Endodermal cell (in vitro differentiated cells): ENCODE measurements around the gene C2. TPM values are rescaled to one million over a fixed set of nuclear protein-coding genes. Genes with fewer than 3 reads are reported as not detected.

Experiments
- DNase-seq: peaks from one replicate; pipeline ENCODE4 v3.0.0-alpha.2; 2017
- H3K27ac ChIP-seq: 2 replicates; pipeline ENCODE4 v1.5.1; 2013; ENCODE audit warnings: mild to moderate bottlenecking, low read depth, low read length, moderate library complexity
- H3K27me3 ChIP-seq: 2 replicates; pipeline ENCODE4 v1.6.1; 2013; ENCODE audit warnings: mild to moderate bottlenecking, low read length, moderate library complexity; ENCODE audit not compliant: insufficient read depth, control insufficient read depth, poor library complexity, severe bottlenecking
- H3K36me3 ChIP-seq: 2 replicates; pipeline ENCODE4 v1.7.0; 2013; ENCODE audit warnings: mild to moderate bottlenecking, low read length, moderate library complexity; ENCODE audit not compliant: control insufficient read depth, insufficient read depth
- H3K4me1 ChIP-seq: one replicate; pipeline ENCODE4 v1.7.0; 2013; ENCODE audit warnings: low read length; ENCODE audit not compliant: control insufficient read depth, insufficient read depth
- H3K4me3 ChIP-seq: 2 replicates; pipeline ENCODE4 v1.5.1; 2013; ENCODE audit warnings: mild to moderate bottlenecking, low read length, moderate library complexity
- H3K9ac ChIP-seq: 2 replicates; pipeline ENCODE4 v1.6.1; 2013; ENCODE audit warnings: mild to moderate bottlenecking, low read length, moderate library complexity; ENCODE audit not compliant: poor library complexity, severe bottlenecking; ENCODE audit errors: extremely low read depth
- H3K9me3 ChIP-seq: 2 replicates; pipeline ENCODE4 v1.6.1; 2013; ENCODE audit warnings: mild to moderate bottlenecking, low read length, moderate library complexity; ENCODE audit not compliant: control insufficient read depth
- H3K27ac Mint-ChIP-seq: 2 replicates; pipeline ENCODE4 v1.8.0; 2020; ENCODE audit warnings: mixed read lengths
- H3K27me3 Mint-ChIP-seq: 2 replicates; pipeline ENCODE4 v1.8.0; 2021; ENCODE audit warnings: mild to moderate bottlenecking, mixed read lengths; ENCODE audit not compliant: insufficient read depth
- H3K36me3 Mint-ChIP-seq: 2 replicates; pipeline ENCODE4 v1.8.0; 2020; ENCODE audit warnings: low read depth, mixed read lengths
- H3K4me1 Mint-ChIP-seq: 2 replicates; pipeline ENCODE4 v1.8.0; 2020; ENCODE audit warnings: mixed read lengths
- H3K4me3 Mint-ChIP-seq: 2 replicates; pipeline ENCODE4 v1.8.0; 2020; ENCODE audit warnings: mild to moderate bottlenecking, moderate library complexity, mixed read lengths
- H3K9me3 Mint-ChIP-seq: 2 replicates; pipeline ENCODE4 v1.8.0; 2020; ENCODE audit warnings: mild to moderate bottlenecking, mixed read lengths
- WGBS, 2 experiments: methylation state at CpG; one replicate each; pipeline versions ENCODE4 v1.1.5 to v1.1.7; 2013; ENCODE audit warnings: missing lambda C conversion rate in 2 of 2, mixed read lengths in 1 of 2; ENCODE audit not compliant: insufficient coverage in 1 of 2, insufficient read length in 1 of 2; 5-methylcytosine and 5-hydroxymethylcytosine counted together
- total RNA-seq, 2 donors: library from RNA; stranded (reverse); fragmentation: NEBNext Ultra II Directional in 1 of 2; extraction: Animal tissue kit (Norgen Biotek cat#: 25700) in 1 of 2; gene quantifications; 2 replicates in 1 of 2; 3 replicates in 1 of 2; pipeline ENCODE4 v1.2.1, GENCODE V29; 2021
- TF ChIP-seq, protein P1 (sequence below): fragments of 200-600 bp; sonication (generic); conservative IDR thresholded peaks from 2 replicates; pipeline ENCODE4 v1.5.0; 2021; ENCODE audit warnings: antibody characterized with exemption, mild to moderate bottlenecking

Gene C2
- total RNA-seq, 2 donors from 2014 or later: 0.29 to 1.0 TPM

DNA sequence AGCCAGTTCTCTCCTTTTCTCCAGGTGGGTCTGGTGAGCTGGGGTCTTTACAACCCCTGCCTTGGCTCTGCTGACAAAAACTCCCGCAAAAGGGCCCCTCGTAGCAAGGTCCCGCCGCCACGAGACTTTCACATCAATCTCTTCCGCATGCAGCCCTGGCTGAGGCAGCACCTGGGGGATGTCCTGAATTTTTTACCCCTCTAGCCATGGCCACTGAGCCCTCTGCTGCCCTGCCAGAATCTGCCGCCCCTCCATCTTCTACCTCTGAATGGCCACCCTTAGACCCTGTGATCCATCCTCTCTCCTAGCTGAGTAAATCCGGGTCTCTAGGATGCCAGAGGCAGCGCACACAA lies 17.6 kb downstream of the C2 start:
- WGBS, 2 experiments: 90 to 91% methylated on average over 4 to 9 of the region's 9 CpGs
- no peaks in the 10 kb centered on the region for H3K36me3 ChIP-seq
- no peak overlapping the region for H3K27ac Mint-ChIP-seq
- no peaks in the 10 kb centered on the region for H3K36me3 Mint-ChIP-seq
- H3K27me3 ChIP-seq: peaks cover 42% of the 10 kb centered on the region
- H3K4me3 Mint-ChIP-seq: no peak overlapping the region
- H3K9me3 ChIP-seq: no peaks in the 10 kb centered on the region
- DNase-seq: no peak
- TF ChIP-seq, protein P1, sequence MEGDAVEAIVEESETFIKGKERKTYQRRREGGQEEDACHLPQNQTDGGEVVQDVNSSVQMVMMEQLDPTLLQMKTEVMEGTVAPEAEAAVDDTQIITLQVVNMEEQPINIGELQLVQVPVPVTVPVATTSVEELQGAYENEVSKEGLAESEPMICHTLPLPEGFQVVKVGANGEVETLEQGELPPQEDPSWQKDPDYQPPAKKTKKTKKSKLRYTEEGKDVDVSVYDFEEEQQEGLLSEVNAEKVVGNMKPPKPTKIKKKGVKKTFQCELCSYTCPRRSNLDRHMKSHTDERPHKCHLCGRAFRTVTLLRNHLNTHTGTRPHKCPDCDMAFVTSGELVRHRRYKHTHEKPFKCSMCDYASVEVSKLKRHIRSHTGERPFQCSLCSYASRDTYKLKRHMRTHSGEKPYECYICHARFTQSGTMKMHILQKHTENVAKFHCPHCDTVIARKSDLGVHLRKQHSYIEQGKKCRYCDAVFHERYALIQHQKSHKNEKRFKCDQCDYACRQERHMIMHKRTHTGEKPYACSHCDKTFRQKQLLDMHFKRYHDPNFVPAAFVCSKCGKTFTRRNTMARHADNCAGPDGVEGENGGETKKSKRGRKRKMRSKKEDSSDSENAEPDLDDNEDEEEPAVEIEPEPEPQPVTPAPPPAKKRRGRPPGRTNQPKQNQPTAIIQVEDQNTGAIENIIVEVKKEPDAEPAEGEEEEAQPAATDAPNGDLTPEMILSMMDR: no peak
- no peak overlapping the region for H3K9ac ChIP-seq
- peaks cover 68% of the 10 kb centered on the region for H3K27me3 Mint-ChIP-seq
- H3K4me1 Mint-ChIP-seq: peaks cover 2% of the 10 kb centered on the region
- H3K27ac ChIP-seq: no peak overlapping the region
- H3K4me3 ChIP-seq: no peak overlapping the region
- H3K9me3 Mint-ChIP-seq: no peaks in the 10 kb centered on the region
- no peaks in the 10 kb centered on the region for H3K4me1 ChIP-seq

DNA sequence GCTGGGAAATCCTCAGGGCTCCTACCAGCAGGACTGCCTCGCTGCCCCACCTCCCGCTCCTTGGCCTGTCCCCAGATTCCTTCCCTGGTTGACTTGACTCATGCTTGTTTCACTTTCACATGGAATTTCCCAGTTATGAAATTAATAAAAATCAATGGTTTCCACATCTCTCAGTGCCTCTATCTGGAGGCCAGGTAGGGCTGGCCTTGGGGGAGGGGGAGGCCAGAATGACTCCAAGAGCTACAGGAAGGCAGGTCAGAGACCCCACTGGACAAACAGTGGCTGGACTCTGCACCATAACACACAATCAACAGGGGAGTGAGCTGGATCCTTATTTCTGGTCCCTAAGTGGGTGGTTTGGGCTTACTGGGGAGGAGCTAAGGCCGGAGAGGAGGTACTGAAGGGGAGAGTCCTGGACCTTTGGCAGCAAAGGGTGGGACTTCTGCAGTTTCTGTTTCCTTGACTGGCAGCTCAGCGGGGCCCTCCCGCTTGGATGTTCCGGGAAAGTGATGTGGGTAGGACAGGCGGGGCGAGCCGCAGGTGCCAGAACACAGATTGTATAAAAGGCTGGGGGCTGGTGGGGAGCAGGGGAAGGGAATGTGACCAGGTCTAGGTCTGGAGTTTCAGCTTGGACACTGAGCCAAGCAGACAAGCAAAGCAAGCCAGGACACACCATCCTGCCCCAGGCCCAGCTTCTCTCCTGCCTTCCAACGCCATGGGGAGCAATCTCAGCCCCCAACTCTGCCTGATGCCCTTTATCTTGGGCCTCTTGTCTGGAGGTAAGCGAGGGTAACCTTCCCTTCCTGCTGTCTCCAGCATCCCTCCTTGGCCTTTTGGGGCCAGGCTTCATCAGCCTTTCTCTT lies 18.2 kb downstream of the C2 start, which contains the start of gene CFB:
CFB (plus strand) TSS at position 589 of the 863 bp plus-strand sequence; CDS start at position 716, 127 bp downstream.
- no peaks in the 10 kb centered on the region for H3K4me1 Mint-ChIP-seq
- H3K27ac ChIP-seq: no peak within 1 kb of the TSS
- H3K27me3 Mint-ChIP-seq: peaks cover 68% of the 10 kb centered on the region
- TF ChIP-seq, protein P1: no peak
- WGBS, 2 experiments: 74 to 75% methylated on average over 4 to 11 of the region's 11 CpGs
- H3K4me1 ChIP-seq: no peaks in the 10 kb centered on the region
- no peak within 1 kb of the TSS for H3K27ac Mint-ChIP-seq
- H3K9ac ChIP-seq: no peak within 1 kb of the TSS
- H3K9me3 Mint-ChIP-seq: no peaks in the 10 kb centered on the region
- DNase-seq: peak; percentile 63
- peaks cover 5% of the 10 kb centered on the region for H3K36me3 ChIP-seq
- peaks cover 42% of the 10 kb centered on the region for H3K27me3 ChIP-seq
- H3K36me3 Mint-ChIP-seq: peaks cover under 1% of the 10 kb centered on the region
- H3K9me3 ChIP-seq: no peaks in the 10 kb centered on the region
- no peak within 1 kb of the TSS for H3K4me3 ChIP-seq
- H3K4me3 Mint-ChIP-seq: no peak within 1 kb of the TSS

GRCh38 chr6:31946370-31946885 lies 18.9 kb downstream of the C2 start:
- WGBS, 2 experiments: 84 to 95% methylated on average over 7 to 11 of the region's 11 CpGs
- Mint-ChIP-seq H3K27me3 (peaks cover 67% of the 10 kb centered on the region), H3K4me1 (no peaks in the 10 kb centered on the region), H3K27ac (no peak overlapping the region), H3K9me3 (no peaks in the 10 kb centered on the region), H3K36me3 (peaks cover 8% of the 10 kb centered on the region), H3K4me3 (no peak overlapping the region)
- Histone ChIP-seq H3K27ac (no peak overlapping the region), H3K9ac (no peak overlapping the region), H3K4me1 (no peaks in the 10 kb centered on the region), H3K36me3 (peaks cover 12% of the 10 kb centered on the region), H3K4me3 (no peak overlapping the region), H3K9me3 (no peaks in the 10 kb centered on the region), H3K27me3 (peaks cover 42% of the 10 kb centered on the region)
- TF ChIP-seq, protein P1: no peak
- peak; percentile 38 for DNase-seq
